SK-N-SH treated with all-trans-retinoic acid at 6 μM for 48 hours (cell line): Measurements from ENCODE around the gene TM9SF3.

ENCODE experiments used
- ARNTL ChIP-seq: fragments of 450-650 bp; formaldehyde crosslinking; IDR thresholded peaks from 2 replicates; pipeline ENCODE4 v1.5.0; 2020; ENCODE audit warnings: low read depth, mild to moderate bottlenecking, moderate library complexity, borderline replicate concordance
- CREB5 ChIP-seq: fragments of 250-450 bp; sonication (Bioruptor Pico); IDR thresholded peaks from 2 replicates; pipeline ENCODE4 v1.5.1; 2020; ENCODE audit warnings: low read depth, mild to moderate bottlenecking, moderate library complexity
- CSRNP3 ChIP-seq: fragments of 250-450 bp; sonication (Bioruptor Pico); IDR thresholded peaks from 2 replicates; pipeline ENCODE4 v1.5.1; 2021; ENCODE audit warnings: mild to moderate bottlenecking, moderate library complexity
- ISL1 ChIP-seq: fragments of 250-450 bp; sonication (Bioruptor Pico); IDR thresholded peaks from 2 replicates; pipeline ENCODE4 v2.1.2; 2022; ENCODE audit warnings: mild to moderate bottlenecking, moderate library complexity
- PATZ1 ChIP-seq: fragments of 250-450 bp; sonication (Bioruptor Pico); IDR thresholded peaks from 2 replicates; pipeline ENCODE4 v1.8.0; 2020; ENCODE audit warnings: mild to moderate bottlenecking, moderate library complexity, borderline replicate concordance
- RARB ChIP-seq: fragments of 250-450 bp; sonication (Bioruptor Pico); IDR thresholded peaks from 2 replicates; pipeline ENCODE4 v1.8.0; 2021; ENCODE audit warnings: mild to moderate bottlenecking, moderate library complexity
- ZNF8 ChIP-seq: fragments of 450-650 bp; formaldehyde crosslinking; IDR thresholded peaks from 2 replicates; pipeline ENCODE4 v1.5.0; 2020; ENCODE audit warnings: mild to moderate bottlenecking, moderate library complexity

- TF ChIP-seq ISL1 (CRISPR knock-in tag) = no peak
- no peak for TF ChIP-seq PATZ1 (CRISPR knock-in tag)
- TF ChIP-seq ZNF8 (CRISPR knock-in tag) = no peak
- TF ChIP-seq ARNTL = no peak
- no peak for TF ChIP-seq CREB5
- no peak for TF ChIP-seq CSRNP3 (CRISPR knock-in tag)
- TF ChIP-seq RARB = no peak
Observed at GRCh38 chr10:96493254-96493653, 93.6 kb downstream of the TM9SF3 start.
